GM18520 (cell line): Measurements from ENCODE around the gene GCNT4.

Source experiments
- ATAC-seq: cut with Tn5 transposase; IDR thresholded peaks from one replicate; pipeline ENCODE4 v1.9.1; 2021; ENCODE audit not compliant: unreplicated experiment

The GCNT4 gene

DNA sequence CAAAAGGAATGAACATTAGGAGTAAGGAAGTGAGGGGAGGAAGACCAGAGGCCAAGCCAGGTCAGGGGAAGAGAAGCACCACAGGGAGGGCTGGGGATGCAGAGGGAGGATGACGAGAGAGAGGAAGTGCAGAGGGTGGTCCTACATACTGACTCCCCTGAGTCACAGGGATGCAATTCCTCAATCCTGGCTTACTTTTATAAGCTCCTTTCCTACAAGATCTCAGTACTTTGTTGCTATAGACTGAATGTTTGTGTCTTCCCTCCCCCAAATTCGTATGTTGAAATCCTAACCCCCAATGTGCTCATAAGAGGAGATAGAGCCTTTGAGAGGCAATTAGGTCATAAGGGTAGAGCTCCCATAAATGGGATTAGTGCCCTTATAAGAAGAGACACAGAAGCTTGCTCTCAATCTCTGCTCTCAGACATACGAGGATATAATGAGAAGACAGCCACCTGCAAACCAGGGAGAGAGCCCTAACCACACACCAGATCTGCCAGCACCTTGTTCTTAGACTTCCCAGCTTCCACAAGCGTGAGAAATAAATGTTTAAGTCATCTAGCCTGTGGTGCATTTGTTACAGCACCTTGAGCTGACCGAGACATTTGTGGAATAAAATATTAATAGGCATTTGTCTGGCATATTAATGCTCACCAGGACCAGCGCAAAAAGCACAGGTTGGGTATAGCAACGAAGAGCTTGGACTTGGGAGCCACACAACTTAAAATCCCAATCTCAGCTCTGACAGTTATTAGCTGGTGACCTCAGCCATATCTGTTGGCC, 33.4 kb downstream of the GCNT4 start:
- no peak for ATAC-seq

GRCh38 chr5:75017971-75018370, 34.4 kb downstream of the GCNT4 start:
- ATAC-seq: no peak

DNA sequence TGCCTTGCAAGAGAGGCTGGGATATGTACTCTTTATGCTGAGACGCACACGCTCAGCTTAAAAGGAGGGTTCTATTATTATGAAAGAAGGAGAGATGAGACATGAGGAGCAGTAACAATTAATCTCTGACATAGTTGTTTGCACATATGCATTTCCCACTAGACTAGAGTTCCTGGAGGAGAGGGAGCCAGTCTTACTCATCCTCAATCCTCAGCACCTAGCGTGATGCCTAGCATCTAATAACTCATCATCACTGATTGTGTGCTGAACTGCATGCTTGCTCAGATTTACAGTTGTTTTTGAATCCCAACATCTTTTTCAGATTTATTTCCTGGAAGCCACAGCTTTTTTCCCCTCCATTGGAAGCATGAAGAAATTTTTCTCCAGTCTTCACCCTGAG, 35.5 kb downstream of the GCNT4 start:
- ATAC-seq: no peak

DNA sequence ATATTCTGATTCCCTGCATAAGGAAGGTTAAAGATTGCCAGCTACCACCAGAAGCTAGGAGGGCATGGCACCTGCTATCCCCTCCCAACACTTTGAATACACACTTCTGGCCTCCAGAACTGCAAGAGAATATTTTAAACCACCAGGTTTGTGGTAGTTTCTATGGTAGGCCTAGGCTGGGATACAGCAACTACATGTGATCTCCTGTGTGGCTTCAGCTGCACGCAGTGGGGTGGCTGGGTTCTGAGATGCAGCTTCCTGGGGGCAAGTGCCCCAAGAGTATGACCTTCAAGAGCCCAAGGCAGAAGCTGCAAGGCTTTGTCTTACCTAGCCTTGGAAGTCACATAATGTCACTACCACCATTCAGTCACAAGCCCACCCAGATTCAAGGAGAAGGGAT, 39.6 kb downstream of the GCNT4 start:
- ATAC-seq: no peak

DNA sequence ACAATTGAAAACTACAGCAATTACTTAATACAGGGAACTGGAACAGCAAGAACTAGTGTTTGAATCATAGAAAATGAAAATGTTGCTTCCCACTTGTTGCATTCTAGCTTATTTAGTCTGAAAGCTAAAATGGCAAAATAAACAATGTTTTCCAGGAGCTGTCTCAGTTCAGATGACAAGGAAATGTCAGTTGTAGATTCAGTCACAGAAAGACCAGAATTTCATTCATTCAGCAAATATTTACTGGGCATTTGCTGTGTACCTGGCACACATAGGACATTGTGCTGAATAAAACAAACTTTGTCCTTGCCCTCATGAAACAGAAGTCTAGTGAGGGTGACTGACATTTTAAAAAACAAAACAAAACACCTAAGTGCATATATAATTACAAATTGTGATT, 41.5 kb downstream of the GCNT4 start:
- ATAC-seq: no peak

GRCh38 chr5:75009556-75010345, 42.6 kb downstream of the GCNT4 start:
- no peak for ATAC-seq

DNA sequence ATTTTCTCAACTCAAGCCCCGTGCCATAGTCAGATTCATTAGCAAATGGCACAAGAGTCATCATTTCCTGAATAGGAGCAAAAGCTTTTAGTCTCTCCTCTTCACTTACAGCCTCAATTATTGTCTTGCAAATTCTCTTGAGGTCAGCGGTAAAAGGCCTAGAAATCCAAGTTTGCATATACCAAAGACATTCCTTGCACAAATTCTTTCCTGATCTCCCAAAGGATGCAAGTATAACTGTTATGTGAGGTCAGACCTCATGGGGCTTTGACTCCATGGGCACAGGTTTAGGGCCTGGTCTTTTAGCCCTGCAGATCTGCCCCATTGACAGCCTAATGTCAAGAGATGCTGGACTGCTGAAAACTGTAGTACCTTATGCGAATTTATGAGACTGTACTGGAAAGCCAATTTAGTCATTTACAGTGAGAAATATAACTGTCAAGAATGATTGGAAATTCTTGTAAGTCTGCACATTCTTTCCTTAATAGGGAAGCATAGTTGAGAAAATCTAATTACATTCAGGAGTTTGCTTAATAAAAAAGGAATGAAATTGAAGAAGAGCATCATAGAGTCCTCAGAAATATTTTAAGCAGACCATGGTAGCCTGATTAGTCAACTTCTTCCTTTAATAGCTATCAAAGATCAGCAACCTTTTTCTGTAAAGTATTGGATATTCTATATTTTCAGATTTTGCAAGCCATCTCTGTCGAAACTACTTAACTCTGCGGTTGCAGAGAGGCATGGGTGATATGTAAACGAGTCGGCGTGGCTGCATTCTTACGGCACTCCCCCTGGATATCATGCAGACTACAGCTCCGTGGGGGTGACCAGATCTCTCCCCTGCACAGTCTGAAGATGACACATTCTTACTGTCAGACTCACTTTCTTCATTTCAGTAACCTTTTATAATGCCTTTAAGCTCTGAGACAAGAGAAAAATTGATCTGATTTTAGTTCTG, 45.2 kb downstream of the GCNT4 start:
- no peak for ATAC-seq

GRCh38 chr5:75005561-75005960, 46.8 kb downstream of the GCNT4 start:
- ATAC-seq: no peak
